ENCODE data around the gene PIERCE2. TPM values are rescaled to one million over a fixed set of nuclear protein-coding genes. Genes with fewer than 3 reads are reported as not detected.
"Not testable (repeated sequence)": the region's sequence is repeated elsewhere in the genome, so short reads cannot be mapped to it uniquely, and the experiment has no call there.

Gene PIERCE2
- total and polyA plus RNA-seq, 3 donors from 2014 or later: 4.3 to 16.0 (median 8.0) TPM

DNA sequence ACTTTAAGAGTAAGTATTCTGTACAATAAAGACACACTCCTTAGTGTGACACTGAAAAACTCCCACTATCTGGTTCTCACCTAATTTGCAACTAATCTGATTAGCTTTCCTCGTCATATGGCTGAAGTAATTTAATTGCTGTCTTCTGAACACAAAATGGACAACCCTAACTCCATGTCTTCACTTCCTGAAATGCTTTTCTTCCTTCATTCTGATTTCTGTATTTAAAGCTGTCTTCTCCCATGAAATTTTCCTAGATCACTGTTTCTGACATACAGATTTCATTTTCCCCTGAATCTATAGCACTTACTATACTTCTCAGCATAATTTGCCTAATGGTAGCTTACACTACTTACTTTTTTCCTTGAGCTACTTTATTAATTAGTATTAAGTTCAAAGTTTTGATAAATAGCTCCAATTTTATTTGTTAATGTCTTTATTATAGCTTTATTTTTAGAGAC is 6.5 kb upstream of the PIERCE2 start:
- H3K9me3 ChIP-seq: no peaks in the 10 kb centered on the region
- H3K27me3 ChIP-seq: no peaks in the 10 kb centered on the region
- no peaks in the 10 kb centered on the region for H3K4me1 ChIP-seq
- DNase-seq: no peak
- intact Hi-C loops (cut with DNase I; ENCODE audit: low total_unique reads): no loop called here
- H3K36me3 ChIP-seq (ENCODE audit: low read depth, missing control alignments): no peaks in the 10 kb centered on the region
- TF ChIP-seq, protein P1, sequence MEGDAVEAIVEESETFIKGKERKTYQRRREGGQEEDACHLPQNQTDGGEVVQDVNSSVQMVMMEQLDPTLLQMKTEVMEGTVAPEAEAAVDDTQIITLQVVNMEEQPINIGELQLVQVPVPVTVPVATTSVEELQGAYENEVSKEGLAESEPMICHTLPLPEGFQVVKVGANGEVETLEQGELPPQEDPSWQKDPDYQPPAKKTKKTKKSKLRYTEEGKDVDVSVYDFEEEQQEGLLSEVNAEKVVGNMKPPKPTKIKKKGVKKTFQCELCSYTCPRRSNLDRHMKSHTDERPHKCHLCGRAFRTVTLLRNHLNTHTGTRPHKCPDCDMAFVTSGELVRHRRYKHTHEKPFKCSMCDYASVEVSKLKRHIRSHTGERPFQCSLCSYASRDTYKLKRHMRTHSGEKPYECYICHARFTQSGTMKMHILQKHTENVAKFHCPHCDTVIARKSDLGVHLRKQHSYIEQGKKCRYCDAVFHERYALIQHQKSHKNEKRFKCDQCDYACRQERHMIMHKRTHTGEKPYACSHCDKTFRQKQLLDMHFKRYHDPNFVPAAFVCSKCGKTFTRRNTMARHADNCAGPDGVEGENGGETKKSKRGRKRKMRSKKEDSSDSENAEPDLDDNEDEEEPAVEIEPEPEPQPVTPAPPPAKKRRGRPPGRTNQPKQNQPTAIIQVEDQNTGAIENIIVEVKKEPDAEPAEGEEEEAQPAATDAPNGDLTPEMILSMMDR (IDR thresholded peaks at IDR 0.05): no peak
- TF ChIP-seq POLR2A (IDR thresholded peaks at IDR 0.05): no peak
- no peak overlapping the region for H3K4me3 ChIP-seq
- WGBS, 2 donors: 69 to 91% methylated on average over 1 of the region's 1 CpG
- no peak overlapping the region for H3K27ac ChIP-seq

DNA sequence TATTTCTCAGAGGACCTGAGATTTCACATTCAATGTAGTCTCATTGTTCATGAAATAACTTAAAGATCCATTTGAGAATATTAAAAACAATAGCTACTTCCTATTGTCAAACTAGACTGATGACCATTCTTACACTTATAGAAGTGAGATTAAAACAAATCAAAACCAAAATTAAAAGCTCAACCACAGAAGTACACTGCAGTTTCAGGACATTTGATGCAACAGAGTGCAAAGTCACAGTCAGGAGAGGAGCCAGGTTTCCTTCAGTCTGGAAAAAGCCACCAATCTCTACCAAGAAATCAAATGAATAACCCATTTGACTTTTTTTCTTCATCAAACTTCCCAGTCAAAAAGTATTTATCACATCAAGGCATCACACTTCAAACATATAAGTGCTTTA is 5.6 kb upstream of the PIERCE2 start:
- H3K27me3 ChIP-seq: no peaks in the 10 kb centered on the region
- H3K4me1 ChIP-seq: no peaks in the 10 kb centered on the region
- H3K27ac ChIP-seq: no peak overlapping the region
- no peak for DNase-seq
- H3K9me3 ChIP-seq: no peaks in the 10 kb centered on the region
- TF ChIP-seq, protein P1 (IDR thresholded peaks at IDR 0.05): no peak
- TF ChIP-seq POLR2A (IDR thresholded peaks at IDR 0.05): no peak
- H3K36me3 ChIP-seq (ENCODE audit: low read depth, missing control alignments): no peaks in the 10 kb centered on the region
- intact Hi-C loops (cut with DNase I; ENCODE audit: low total_unique reads): no loop called here
- no peak overlapping the region for H3K4me3 ChIP-seq

DNA sequence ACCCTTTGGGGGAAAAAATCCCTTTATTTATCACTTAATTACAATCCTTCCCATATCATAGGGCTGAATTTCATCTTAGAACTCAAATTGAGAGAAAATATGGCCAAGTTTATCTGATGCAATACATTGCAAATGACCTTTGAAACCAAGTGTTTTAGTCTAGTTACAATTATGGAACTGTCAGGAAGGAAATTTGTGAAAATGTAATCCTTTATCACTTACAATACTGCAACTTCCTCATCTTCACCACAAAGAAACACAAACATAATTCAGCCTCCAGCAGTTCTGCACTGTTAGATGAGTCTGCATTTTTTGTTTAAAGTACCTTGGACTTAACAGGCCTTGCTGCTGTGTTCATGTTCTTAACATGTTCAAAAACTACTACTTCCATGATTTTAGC is 4.8 kb upstream of the PIERCE2 start:
- H3K27me3 ChIP-seq: no peaks in the 10 kb centered on the region
- no peak for DNase-seq
- H3K9me3 ChIP-seq: no peaks in the 10 kb centered on the region
- no peak overlapping the region for H3K27ac ChIP-seq
- no peaks in the 10 kb centered on the region for H3K36me3 ChIP-seq (ENCODE audit: low read depth, missing control alignments)
- TF ChIP-seq, protein P1 (IDR thresholded peaks at IDR 0.05): no peak
- TF ChIP-seq POLR2A (IDR thresholded peaks at IDR 0.05): no peak
- intact Hi-C loops (cut with DNase I; ENCODE audit: low total_unique reads): no loop called here
- no peak overlapping the region for H3K4me3 ChIP-seq
- H3K4me1 ChIP-seq: no peaks in the 10 kb centered on the region

DNA sequence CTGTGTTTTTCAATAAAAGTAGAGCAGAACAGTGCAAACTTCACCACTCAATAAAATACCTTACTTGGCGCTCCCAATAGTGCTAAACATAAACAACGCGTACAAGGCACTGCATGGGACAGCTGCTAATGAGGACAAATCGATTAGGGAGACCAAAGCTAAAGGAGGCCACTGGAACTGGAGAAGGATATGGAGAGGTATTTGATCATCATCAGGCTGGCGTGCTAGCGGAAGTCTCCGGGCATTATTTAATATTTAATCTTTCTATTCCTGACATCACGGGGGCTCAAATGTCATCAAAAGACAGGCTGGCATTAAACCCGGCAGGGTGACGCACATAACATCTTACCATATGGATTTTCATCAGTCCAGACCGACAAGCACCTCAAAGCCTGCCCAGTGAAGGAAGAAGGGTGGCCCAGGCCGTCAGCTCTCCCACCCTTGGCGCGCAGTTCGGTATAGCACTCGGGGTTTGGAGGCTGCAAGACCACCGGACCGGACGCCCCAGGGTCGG is 740 bp upstream of the PIERCE2 start:
- Histone ChIP-seq H3K4me1 (no peaks in the 10 kb centered on the region), H3K4me3 (peak overlapping the region; percentile 72 to 89), H3K27ac (peak overlapping the region; percentile 80 to 86), H3K27me3 (no peaks in the 10 kb centered on the region), H3K36me3 (ENCODE audit: low read depth, missing control alignments) (no peaks in the 10 kb centered on the region), H3K9me3 (no peaks in the 10 kb centered on the region)
- no peak for TF ChIP-seq POLR2A (IDR thresholded peaks at IDR 0.05)
- TF ChIP-seq, protein P1 (IDR thresholded peaks at IDR 0.05): no peak
- no peak for DNase-seq
- WGBS, 2 donors: 1 to 2% methylated on average over 10 to 20 of the region's 20 CpGs
- intact Hi-C loops (cut with DNase I; ENCODE audit: low total_unique reads): no loop called here

DNA sequence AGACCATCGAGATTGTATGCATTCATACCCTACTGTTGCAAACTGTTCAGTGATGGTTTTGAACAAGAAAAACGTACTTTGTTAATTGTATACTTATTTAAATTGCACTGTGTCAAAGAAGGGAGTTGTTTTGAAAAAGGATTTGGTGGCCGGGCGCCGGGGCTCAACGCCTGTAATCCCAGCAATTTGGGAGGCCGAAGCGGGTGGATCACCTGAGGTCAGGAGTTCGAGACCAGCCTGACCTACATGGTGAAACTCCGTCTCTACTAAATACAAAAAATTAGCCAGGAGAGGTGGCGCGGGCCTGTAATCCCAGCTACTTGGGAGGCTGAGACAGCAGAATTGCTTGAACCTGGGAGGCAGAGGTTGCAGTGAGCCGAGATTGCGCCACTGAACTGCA is 681 bp downstream of the PIERCE2 start:
- H3K27me3 ChIP-seq; H3K9me3 ChIP-seq; intact Hi-C loops (cut with DNase I; ENCODE audit: low total_unique reads); H3K4me1 ChIP-seq; H3K36me3 ChIP-seq (ENCODE audit: low read depth, missing control alignments); DNase-seq: not testable (repeated sequence)
- WGBS, 2 donors: 37 to 45% methylated on average over 14 of the region's 14 CpGs
- Histone ChIP-seq H3K4me3 (peak overlapping the region; percentile 72 to 89), H3K27ac (peak overlapping the region in 1 of 2 donors; percentile 86)

- H3K4me1 ChIP-seq; DNase-seq; intact Hi-C loops (cut with DNase I; ENCODE audit: low total_unique reads); H3K27ac ChIP-seq; H3K27me3 ChIP-seq; H3K36me3 ChIP-seq (ENCODE audit: low read depth, missing control alignments); H3K4me3 ChIP-seq; H3K9me3 ChIP-seq: not testable (repeated sequence)
- 82 to 83% methylated on average over 8 of the region's 8 CpGs for WGBS, 2 donors
These were observed 9.4 kb downstream of the PIERCE2 start for GRCh38 chr15:55417678-55418077.

All from testis (tissue), 3 donors.